Measurements from ENCODE around the gene KIF21B.

KIF21B gene

DNA sequence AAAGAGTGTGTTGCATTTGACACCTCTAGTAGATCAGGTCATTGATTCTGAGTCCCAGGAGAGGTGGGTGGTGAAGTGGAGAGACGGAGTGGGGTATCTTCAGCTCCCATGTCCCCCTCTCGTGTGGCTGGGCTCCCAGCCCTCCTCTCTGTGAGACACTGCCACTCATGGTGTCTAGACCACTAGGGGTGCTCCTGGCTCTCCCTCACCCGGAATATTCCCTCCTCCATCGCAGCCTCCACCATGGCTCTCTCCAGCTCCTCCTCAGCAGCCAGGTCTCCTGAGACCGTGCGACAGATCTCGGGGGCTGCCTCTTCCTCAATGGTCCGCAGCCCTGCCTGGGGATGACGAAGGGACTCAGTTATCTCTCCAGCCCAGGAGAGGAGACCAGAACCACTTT is 20.6 kb upstream of the KIF21B start:
- Histone ChIP-seq H3K4me3 (ENCODE audit: low read depth, low read length) (no peak overlapping the region), H3K27ac (no peak overlapping the region), H3K9me3 (ENCODE audit: severe bottlenecking) (no peaks in the 10 kb centered on the region), H3K27me3 (ENCODE audit: insufficient read depth, low read depth, severe bottlenecking) (no peaks in the 10 kb centered on the region), H3K36me3 (no peaks in the 10 kb centered on the region)
- no peak for DNase-seq
- TF ChIP-seq, protein P1, sequence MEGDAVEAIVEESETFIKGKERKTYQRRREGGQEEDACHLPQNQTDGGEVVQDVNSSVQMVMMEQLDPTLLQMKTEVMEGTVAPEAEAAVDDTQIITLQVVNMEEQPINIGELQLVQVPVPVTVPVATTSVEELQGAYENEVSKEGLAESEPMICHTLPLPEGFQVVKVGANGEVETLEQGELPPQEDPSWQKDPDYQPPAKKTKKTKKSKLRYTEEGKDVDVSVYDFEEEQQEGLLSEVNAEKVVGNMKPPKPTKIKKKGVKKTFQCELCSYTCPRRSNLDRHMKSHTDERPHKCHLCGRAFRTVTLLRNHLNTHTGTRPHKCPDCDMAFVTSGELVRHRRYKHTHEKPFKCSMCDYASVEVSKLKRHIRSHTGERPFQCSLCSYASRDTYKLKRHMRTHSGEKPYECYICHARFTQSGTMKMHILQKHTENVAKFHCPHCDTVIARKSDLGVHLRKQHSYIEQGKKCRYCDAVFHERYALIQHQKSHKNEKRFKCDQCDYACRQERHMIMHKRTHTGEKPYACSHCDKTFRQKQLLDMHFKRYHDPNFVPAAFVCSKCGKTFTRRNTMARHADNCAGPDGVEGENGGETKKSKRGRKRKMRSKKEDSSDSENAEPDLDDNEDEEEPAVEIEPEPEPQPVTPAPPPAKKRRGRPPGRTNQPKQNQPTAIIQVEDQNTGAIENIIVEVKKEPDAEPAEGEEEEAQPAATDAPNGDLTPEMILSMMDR (IDR thresholded peaks at IDR 0.05; ENCODE audit: low read depth, low read length): peak; percentile 23; the same call in 1 of the 2 replicates

DNA sequence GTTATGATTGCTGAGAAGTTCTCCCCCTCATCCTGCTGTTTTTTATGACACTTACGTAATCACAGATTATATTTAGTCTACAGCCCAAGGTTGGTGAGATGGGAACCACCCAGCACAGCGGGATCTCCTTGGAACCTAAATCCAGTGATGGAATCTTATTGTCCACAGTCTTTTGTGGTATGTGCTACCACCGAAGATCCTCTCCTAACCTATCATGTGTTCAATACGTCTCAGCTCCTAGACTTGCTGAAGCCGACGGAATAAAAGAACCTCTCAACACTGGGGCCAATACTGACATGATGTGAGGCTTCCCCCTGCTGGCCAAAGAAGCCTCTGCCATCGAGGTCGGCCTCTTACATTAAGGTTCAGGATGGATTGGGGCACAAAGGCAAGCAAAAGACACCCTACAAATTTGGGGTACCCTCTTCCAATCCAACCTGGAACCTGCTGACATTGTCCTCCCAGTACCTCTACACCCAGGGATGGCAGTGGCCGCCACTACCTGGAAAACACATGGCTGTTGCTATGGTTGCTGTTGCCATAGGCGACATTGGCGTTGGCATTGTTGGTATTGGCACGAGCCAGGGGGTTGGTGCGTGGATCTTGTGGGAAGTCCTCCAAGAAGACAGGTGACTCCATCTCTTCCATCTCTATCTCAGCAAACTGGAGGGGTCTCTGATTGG is 19.4 kb upstream of the KIF21B start:
- Histone ChIP-seq H3K4me3 (ENCODE audit: low read depth, low read length) (no peak overlapping the region), H3K27me3 (ENCODE audit: insufficient read depth, low read depth, severe bottlenecking) (no peaks in the 10 kb centered on the region), H3K36me3 (no peaks in the 10 kb centered on the region), H3K9me3 (ENCODE audit: severe bottlenecking) (no peaks in the 10 kb centered on the region), H3K27ac (peak overlapping the region; percentile 15)
- DNase-seq: peak; percentile 92
- TF ChIP-seq, protein P1 (IDR thresholded peaks at IDR 0.05; ENCODE audit: low read depth, low read length): peak; percentile 99

DNA sequence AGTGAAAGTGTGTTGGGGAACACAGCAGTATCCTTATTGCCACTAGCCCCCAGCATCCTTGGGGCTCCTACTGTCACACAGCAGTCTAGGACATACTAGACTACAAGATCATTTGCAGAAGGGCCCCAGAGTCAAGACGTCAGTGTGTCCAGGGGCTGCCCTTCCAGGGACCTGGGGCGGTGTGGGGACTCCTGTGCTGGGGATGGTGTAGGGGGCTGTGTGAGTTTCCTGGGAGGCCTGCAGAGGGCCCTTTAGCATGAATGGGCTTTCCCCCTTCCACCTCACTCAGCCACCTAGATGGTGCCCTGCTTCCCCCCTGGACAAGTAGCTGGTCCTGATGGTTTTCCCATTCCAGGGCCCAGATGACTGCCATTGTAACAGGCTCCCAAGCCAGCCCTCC is 17.5 kb upstream of the KIF21B start:
- Histone ChIP-seq H3K27ac (no peak overlapping the region), H3K9me3 (ENCODE audit: severe bottlenecking) (no peaks in the 10 kb centered on the region), H3K36me3 (no peaks in the 10 kb centered on the region), H3K4me3 (ENCODE audit: low read depth, low read length) (no peak overlapping the region), H3K27me3 (ENCODE audit: insufficient read depth, low read depth, severe bottlenecking) (no peaks in the 10 kb centered on the region)
- DNase-seq: no peak
- TF ChIP-seq, protein P1 (IDR thresholded peaks at IDR 0.05; ENCODE audit: low read depth, low read length): 0 out of 2 replicates have a peak, but pooled peaks have one; percentile 18

DNA sequence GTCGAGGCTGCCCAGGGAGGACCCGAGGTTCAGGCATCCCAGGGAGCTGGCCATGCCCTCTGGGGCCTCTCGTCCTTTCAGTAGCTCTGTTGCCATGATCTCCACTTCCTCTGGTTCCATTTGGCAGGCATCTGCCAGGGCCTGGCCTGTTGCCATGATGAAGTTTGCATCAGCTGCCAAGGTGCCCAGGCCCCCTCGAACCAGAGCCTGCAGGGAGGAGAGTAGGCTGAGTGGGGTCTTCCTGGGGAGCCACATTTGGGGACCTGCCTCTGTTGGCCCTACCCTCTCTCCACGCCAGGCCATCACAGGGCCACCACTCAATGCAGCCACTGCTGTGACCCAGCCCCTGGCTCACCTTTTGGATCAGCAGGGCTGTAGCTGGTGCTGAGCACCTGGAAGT is 16.4 kb upstream of the KIF21B start:
- Histone ChIP-seq H3K27me3 (ENCODE audit: insufficient read depth, low read depth, severe bottlenecking) (no peaks in the 10 kb centered on the region), H3K36me3 (no peaks in the 10 kb centered on the region), H3K4me3 (ENCODE audit: low read depth, low read length) (no peak overlapping the region), H3K9me3 (ENCODE audit: severe bottlenecking) (no peaks in the 10 kb centered on the region), H3K27ac (no peak overlapping the region)
- no peak for DNase-seq
- TF ChIP-seq, protein P1 (IDR thresholded peaks at IDR 0.05; ENCODE audit: low read depth, low read length): no peak

DNA sequence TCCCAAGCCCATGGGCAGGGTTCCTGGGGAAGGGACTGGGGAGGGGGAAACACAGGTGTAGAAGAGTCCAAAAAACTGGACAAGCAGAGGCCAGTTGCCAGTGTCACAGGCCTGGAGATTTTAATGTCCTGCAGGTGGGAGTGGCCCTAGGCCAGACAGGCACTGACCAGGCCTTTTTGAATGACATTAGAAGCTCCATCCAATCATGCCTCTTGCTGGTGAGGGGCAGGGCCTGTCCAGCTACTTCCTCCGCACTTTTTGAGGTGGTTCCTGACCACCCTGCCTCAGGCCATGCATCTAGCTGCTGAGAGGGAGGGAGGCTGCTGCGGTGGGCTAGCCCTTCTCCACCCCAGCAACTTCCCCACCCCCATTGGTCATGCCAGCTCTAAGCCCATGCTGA is 15.9 kb upstream of the KIF21B start:
- DNase-seq: no peak

More for the DNA sequence above, 15.9 kb upstream of the KIF21B start:
- no peak overlapping the region for H3K27ac ChIP-seq
- H3K4me3 ChIP-seq (ENCODE audit: low read depth, low read length): no peak overlapping the region
- H3K27me3 ChIP-seq (ENCODE audit: insufficient read depth, low read depth, severe bottlenecking): no peaks in the 10 kb centered on the region
- TF ChIP-seq, protein P1 (IDR thresholded peaks at IDR 0.05; ENCODE audit: low read depth, low read length): no peak
- no peaks in the 10 kb centered on the region for H3K9me3 ChIP-seq (ENCODE audit: severe bottlenecking)
- H3K36me3 ChIP-seq: no peaks in the 10 kb centered on the region
